Islet of Langerhans (tissue), 1 donor: ENCODE data around the gene TEX22.

Experiments used
- FAIRE-seq: peaks from one replicate; lab custom pipeline; 2011; peaks lifted over from hg19 to GRCh38; lab: Jason Lieb, UNC

TEX22 gene

GRCh38 chr14:105400016-105400415 is 1.7 kb downstream of the TEX22 start:
- no peak for FAIRE-seq

GRCh38 chr14:105401699-105402098 is 3.4 kb downstream of the TEX22 start:
- FAIRE-seq: no peak

- no peak for FAIRE-seq
Observed at GRCh38 chr14:105408592-105408991, 10.3 kb downstream of the TEX22 start.

DNA sequence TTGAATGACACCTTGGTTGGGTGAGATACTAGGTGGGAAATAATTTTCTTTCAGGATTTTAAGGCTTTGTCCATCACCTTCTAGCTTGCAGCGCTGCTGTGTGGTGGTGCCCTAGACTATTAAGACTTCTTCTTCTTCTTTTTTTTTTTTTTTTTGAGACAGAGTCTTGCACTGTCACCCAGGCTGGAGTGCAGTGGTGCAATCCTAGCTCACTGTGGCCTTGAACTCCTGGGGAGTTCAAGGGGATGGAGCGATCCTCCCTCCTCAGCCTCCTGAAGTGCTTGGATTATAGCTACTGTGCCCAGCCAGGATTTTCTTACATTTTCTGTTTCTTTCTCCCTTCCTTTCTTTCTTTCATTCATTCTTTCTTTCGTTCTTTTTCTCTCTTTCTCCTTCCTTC is 11.0 kb downstream of the TEX22 start:
- FAIRE-seq: no peak

DNA sequence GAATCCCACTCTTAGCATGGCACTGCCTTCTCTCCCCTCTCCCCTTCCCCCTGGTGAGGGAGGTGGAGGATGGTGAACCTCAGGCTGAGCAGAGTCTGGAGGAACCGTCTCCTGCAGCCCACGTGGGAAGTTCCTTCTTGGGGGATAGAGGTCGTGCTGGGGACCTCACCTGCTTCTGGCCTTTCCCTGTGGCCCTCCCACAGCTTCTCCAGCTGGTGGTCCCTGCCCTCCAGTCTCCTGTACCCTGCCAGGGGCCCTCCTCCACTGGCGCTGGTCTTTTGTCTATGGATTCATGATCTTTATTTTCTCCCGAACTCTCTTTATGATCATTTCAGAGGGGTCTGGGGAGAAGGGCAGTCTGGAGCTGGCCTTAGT is 12.3 kb downstream of the TEX22 start:
- FAIRE-seq: no peak

- FAIRE-seq: no peak
Observed at GRCh38 chr14:105411017-105411941, 12.9 kb downstream of the TEX22 start.

GRCh38 chr14:105411985-105412770 is 13.8 kb downstream of the TEX22 start:
- FAIRE-seq: no peak

DNA sequence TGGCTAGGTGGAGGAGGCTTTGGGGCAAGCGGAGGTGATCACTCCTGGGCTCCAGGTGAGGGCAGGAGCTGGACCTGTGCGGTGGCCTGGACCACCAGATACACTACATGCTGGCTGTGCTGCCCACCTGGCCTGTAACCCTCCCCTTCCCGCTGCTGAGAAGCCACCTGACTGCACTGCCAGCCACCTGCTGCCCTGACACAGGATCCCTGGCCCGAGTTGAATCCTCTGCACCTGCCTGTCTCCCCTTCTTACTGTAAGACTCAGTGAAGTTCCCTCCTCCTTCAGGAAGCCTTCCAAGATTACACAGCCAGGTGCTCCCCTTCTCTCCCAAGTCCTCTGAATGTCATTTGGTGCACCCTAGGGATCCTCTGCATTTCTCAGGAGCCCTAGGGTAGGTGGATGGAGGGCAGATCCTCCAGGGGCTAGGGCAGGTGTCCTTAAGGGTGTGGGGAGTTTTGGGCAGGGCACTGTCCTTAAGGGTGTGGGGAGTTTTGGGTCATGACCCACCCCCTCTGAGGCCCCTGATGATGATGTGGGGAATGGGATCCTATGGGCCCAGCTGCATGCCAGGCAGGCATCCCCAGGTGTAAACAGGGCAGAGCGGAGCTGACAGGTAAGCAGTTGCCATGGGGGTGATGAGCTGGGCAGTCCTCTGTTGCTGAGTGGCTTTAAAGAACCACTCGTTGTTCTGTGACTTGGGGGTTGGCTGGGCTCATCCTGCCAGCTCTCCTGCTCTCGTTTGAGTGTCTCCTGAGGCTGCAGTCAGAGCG is 14.6 kb downstream of the TEX22 start:
- no peak for FAIRE-seq

GRCh38 chr14:105413544-105413886 is 15.2 kb downstream of the TEX22 start:
- FAIRE-seq: no peak

GRCh38 chr14:105414456-105415371 is 16.4 kb downstream of the TEX22 start:
- no peak for FAIRE-seq

- FAIRE-seq: no peak
Observed at GRCh38 chr14:105415481-105416428, 17.4 kb downstream of the TEX22 start.

DNA sequence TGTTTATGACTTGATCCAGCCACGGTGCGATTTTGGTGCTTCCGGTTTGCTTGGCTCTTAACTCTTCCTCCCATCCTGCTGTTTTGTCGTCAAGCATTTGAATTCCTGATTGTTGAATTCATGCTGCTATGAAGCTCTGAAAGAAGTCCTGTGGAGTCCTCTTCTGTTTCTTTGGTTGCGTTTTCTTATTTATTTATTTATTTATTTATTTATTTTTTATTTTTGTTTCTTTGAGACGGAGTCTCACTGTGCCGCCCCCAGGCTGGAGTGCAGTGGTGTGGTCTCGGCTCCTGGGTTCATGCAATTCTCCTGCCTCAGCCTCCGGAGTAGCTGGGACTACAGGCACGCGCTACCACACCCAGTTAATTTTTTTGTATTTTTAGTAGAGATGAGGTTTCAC is 18.3 kb downstream of the TEX22 start:
- FAIRE-seq: no peak

GRCh38 chr14:105417690-105418121 is 19.4 kb downstream of the TEX22 start:
- FAIRE-seq: no peak

- FAIRE-seq: no peak
Observed at GRCh38 chr14:105418269-105419194, 20.2 kb downstream of the TEX22 start.

DNA sequence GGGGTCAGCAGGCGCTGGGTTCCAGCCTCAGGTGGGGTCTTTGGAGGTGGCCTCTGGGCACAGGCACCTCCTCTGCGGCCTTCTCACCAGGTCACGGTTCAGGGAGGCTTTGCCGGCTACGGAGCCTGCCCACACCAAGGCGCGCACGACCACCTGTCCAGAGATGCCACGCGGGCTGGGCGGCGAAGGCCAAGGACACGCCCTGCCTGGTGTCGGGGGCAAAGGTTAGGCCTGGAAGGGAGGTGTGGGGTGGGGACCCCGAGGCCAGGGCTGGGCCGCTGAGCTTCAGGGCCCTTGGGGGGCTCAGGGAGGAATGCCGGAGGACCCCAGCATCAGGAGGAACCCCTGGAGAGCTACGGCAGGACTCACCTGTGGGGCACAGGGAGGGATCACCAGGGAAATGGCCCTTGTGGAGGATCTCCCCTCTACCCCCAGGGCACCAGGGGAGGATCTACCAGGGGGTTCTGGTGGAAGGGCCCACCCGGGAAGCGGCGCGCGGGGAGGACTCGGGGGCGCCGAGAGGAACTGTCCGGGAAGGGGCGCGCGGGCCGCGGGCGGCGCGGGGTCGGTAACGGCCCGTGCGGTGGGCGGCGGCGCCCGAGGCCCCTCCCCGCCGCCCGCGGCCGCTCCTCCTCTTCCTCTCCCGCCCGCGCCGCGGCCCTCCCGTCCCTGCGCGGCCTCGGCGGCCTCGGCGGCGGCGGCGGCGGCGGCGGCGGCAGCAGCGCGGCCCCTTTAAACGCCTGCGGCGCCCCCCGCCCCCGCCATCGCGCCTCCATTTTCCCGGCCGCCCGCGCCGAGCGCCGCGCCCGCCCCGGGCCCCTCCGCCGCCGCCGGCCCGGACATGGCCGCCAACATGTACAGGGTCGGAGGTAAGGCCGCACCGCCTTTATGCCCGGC is 21.1 kb downstream of the TEX22 start, which contains the start of gene MTA1:
Gene MTA1, plus strand, starts transcription at position 633 of the 897 bp plus-strand sequence. Its CDS starts 209 bp downstream, at position 842.
- no peak for FAIRE-seq

DNA sequence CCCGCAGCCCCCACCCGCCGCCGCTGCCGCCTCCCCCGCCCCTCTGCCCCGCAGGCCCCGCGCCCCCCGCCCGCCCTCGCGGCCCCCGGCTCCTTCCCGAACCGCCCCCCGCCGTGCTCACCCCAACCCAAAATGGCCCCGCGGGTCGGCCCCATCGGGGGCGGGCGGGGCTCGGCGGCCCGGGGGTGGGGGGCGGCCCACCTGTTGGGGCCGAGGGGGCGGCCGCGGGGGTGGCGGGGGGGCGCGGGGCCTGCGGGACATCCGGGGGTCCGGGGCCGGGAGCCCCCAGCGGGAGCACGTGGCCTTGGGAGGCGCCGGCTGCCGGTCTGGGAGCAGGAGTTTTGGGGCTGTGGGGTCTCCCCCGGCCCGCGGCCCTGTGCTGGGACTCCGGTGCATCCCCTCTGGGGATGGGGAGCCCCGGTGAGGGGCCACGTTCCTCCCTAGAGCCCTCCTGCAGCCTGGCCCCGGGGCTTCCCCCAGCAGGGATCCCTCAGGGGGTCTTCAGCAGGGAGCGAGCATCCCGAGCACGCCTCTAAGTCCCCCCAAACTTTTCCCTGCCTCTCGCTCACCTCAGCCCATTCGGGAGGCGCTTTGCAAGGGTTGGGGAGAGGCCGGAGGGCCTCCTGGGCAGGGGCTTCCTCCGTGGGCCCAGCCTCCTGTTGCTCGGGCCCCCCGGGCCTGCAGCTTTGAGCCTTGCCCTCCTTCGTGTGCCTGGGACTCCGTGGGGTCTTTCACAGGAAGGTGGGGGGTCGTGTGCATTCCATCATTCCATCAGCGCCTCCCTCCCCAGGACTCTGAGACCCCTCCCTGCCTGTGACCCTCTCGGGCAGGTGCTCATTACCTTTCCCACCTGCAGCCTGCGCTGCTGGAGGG is 22.0 kb downstream of the TEX22 start:
- FAIRE-seq: no peak
